KOPT-K1 (cell line): Measurements from ENCODE around the gene DZIP1L.

Source experiments
- H3K27ac ChIP-seq: fragments of 200-600 bp; sonication (generic); 2 replicates; pipeline ENCODE4 v1.5.1; 2016; ENCODE audit warnings: antibody characterized with exemption, mild to moderate bottlenecking, low read depth, low read length; ENCODE audit not compliant: poor library complexity, severe bottlenecking
- H3K36me3 ChIP-seq: fragments of 200-600 bp; sonication (generic); 2 replicates; pipeline ENCODE4 v1.5.1; 2017; ENCODE audit warnings: antibody characterized with exemption, mild to moderate bottlenecking, low read length, moderate library complexity; ENCODE audit not compliant: insufficient read depth
- H3K9me3 ChIP-seq: fragments of 200-600 bp; sonication (generic); 2 replicates; pipeline ENCODE4 v1.5.1; 2017; ENCODE audit warnings: antibody characterized with exemption, low read length, mild to moderate bottlenecking; ENCODE audit not compliant: insufficient read depth, poor library complexity, severe bottlenecking

The DZIP1L gene

GRCh38 chr3:138066383-138066782, 49.0 kb downstream of the DZIP1L start:
- H3K36me3 ChIP-seq = no peaks in the 10 kb centered on the region
- no peaks in the 10 kb centered on the region for H3K9me3 ChIP-seq
- H3K27ac ChIP-seq = no peak overlapping the region

- H3K36me3 ChIP-seq = no peaks in the 10 kb centered on the region
- no peaks in the 10 kb centered on the region for H3K9me3 ChIP-seq
- H3K27ac ChIP-seq = no peak overlapping the region
Measured at GRCh38 chr3:138065949-138066348, 49.5 kb downstream of the DZIP1L start.

GRCh38 chr3:138063416-138063815, 52.0 kb downstream of the DZIP1L start:
- H3K27ac ChIP-seq = no peak overlapping the region
- no peaks in the 10 kb centered on the region for H3K9me3 ChIP-seq
- H3K36me3 ChIP-seq = no peaks in the 10 kb centered on the region

- H3K27ac ChIP-seq = no peak overlapping the region
- no peaks in the 10 kb centered on the region for H3K9me3 ChIP-seq
- H3K36me3 ChIP-seq = no peaks in the 10 kb centered on the region
Measured at GRCh38 chr3:138062626-138063025, 52.8 kb downstream of the DZIP1L start.

- H3K9me3 ChIP-seq = no peaks in the 10 kb centered on the region
- no peaks in the 10 kb centered on the region for H3K36me3 ChIP-seq
- H3K27ac ChIP-seq = no peak overlapping the region
Measured at GRCh38 chr3:138062037-138062436, 53.4 kb downstream of the DZIP1L start.

- Histone ChIP-seq H3K9me3 (no peaks in the 10 kb centered on the region), H3K36me3 (no peaks in the 10 kb centered on the region), H3K27ac (no peak overlapping the region)
Measured at GRCh38 chr3:138060792-138061191, 54.6 kb downstream of the DZIP1L start.

GRCh38 chr3:138059261-138059660, 56.1 kb downstream of the DZIP1L start:
- Histone ChIP-seq H3K9me3 (no peaks in the 10 kb centered on the region), H3K36me3 (no peaks in the 10 kb centered on the region), H3K27ac (no peak overlapping the region)

GRCh38 chr3:138057384-138057783, 58.0 kb downstream of the DZIP1L start:
- Histone ChIP-seq H3K27ac (no peak overlapping the region), H3K9me3 (no peaks in the 10 kb centered on the region), H3K36me3 (no peaks in the 10 kb centered on the region)

GRCh38 chr3:138054057-138054456, 61.4 kb downstream of the DZIP1L start:
- H3K27ac ChIP-seq = no peak overlapping the region
- no peaks in the 10 kb centered on the region for H3K9me3 ChIP-seq
- no peaks in the 10 kb centered on the region for H3K36me3 ChIP-seq

GRCh38 chr3:138051947-138052802, 63.2 kb downstream of the DZIP1L start:
- H3K9me3 ChIP-seq = no peaks in the 10 kb centered on the region
- no peaks in the 10 kb centered on the region for H3K36me3 ChIP-seq
- no peak overlapping the region for H3K27ac ChIP-seq

GRCh38 chr3:138049157-138049919, 66.1 kb downstream of the DZIP1L start:
- H3K27ac ChIP-seq = no peak overlapping the region
- H3K36me3 ChIP-seq = no peaks in the 10 kb centered on the region
- no peaks in the 10 kb centered on the region for H3K9me3 ChIP-seq

- no peaks in the 10 kb centered on the region for H3K9me3 ChIP-seq
Measured at GRCh38 chr3:138047596-138048158, 67.7 kb downstream of the DZIP1L start.

GRCh38 chr3:138046955-138047354, 68.5 kb downstream of the DZIP1L start:
- no peaks in the 10 kb centered on the region for H3K36me3 ChIP-seq
- H3K27ac ChIP-seq = no peak overlapping the region
- H3K9me3 ChIP-seq = no peaks in the 10 kb centered on the region

More at GRCh38 chr3:138047596-138048158, 67.7 kb downstream of the DZIP1L start:
- Histone ChIP-seq H3K27ac (no peak overlapping the region), H3K36me3 (no peaks in the 10 kb centered on the region)

GRCh38 chr3:138046085-138046484, 69.3 kb downstream of the DZIP1L start:
- H3K9me3 ChIP-seq = no peaks in the 10 kb centered on the region
- no peak overlapping the region for H3K27ac ChIP-seq

GRCh38 chr3:138043266-138044029, 72.0 kb downstream of the DZIP1L start:
- no peak overlapping the region for H3K27ac ChIP-seq
- H3K36me3 ChIP-seq = no peaks in the 10 kb centered on the region
- no peaks in the 10 kb centered on the region for H3K9me3 ChIP-seq

More at GRCh38 chr3:138046085-138046484, 69.3 kb downstream of the DZIP1L start:
- H3K36me3 ChIP-seq = no peaks in the 10 kb centered on the region
